ENCODE measurements around the gene HDLBP.

HDLBP gene

GRCh38 chr2:241237047-241237446 is 78.4 kb downstream of the HDLBP start:
- H3K4me3 ChIP-seq (ENCODE audit: low read length): no peak overlapping the region
- DNase-seq (ENCODE audit: low read depth): no peak
- no peak for TF ChIP-seq CTCF (conservative IDR thresholded peaks at IDR 0.05; ENCODE audit: low read depth, low read length)

GRCh38 chr2:241235859-241236593 is 79.4 kb downstream of the HDLBP start:
- DNase-seq (ENCODE audit: low read depth): no peak
- H3K4me3 ChIP-seq (ENCODE audit: low read length): no peak overlapping the region
- TF ChIP-seq CTCF (conservative IDR thresholded peaks at IDR 0.05; ENCODE audit: low read depth, low read length): no peak

- no peak for TF ChIP-seq CTCF (conservative IDR thresholded peaks at IDR 0.05; ENCODE audit: low read depth, low read length)
- DNase-seq (ENCODE audit: low read depth): no peak
These were observed 80.3 kb downstream of the HDLBP start for GRCh38 chr2:241234962-241235740.

GRCh38 chr2:241234066-241234790 is 81.2 kb downstream of the HDLBP start:
- H3K4me3 ChIP-seq (ENCODE audit: low read length): no peak overlapping the region
- TF ChIP-seq CTCF (conservative IDR thresholded peaks at IDR 0.05; ENCODE audit: low read depth, low read length): no peak
- no peak for DNase-seq (ENCODE audit: low read depth)

More at GRCh38 chr2:241234962-241235740, 80.3 kb downstream of the HDLBP start:
- H3K4me3 ChIP-seq (ENCODE audit: low read length): no peak overlapping the region

GRCh38 chr2:241232736-241233575 is 82.5 kb downstream of the HDLBP start:
- no peak for DNase-seq (ENCODE audit: low read depth)

More at GRCh38 chr2:241232736-241233575, 82.5 kb downstream of the HDLBP start:
- no peak for TF ChIP-seq CTCF (conservative IDR thresholded peaks at IDR 0.05; ENCODE audit: low read depth, low read length)
- H3K4me3 ChIP-seq (ENCODE audit: low read length): no peak overlapping the region

Data from retinal pigment epithelial cell (primary cell).